ENCODE results near the gene CCDC174. TPM values are rescaled to one million over a fixed set of nuclear protein-coding genes. Genes with fewer than 3 reads are reported as not detected.

CCDC174 gene
- total RNA-seq, 2 experiments from 2014 or later, result 17.5 to 18.5 TPM

- CTCF ChIA-PET, result no interaction called here
- POLR2A ChIA-PET, result no interaction called here
- DNase-seq (no peak), ATAC-seq (no peak)
- Mint-ChIP-seq H3K4me3 (no peak overlapping the region), H3K27me3 (ENCODE audit: low read depth) (peaks cover 16% of the 10 kb centered on the region), H3K36me3 (ENCODE audit: low read depth) (no peaks in the 10 kb centered on the region), H3K27ac (no peak overlapping the region), H3K9me3 (ENCODE audit: insufficient read depth) (no peaks in the 10 kb centered on the region), H3K4me1 (ENCODE audit: low read depth) (no peaks in the 10 kb centered on the region)
Observed at GRCh38 chr3:14689247-14689980, 37.9 kb downstream of the CCDC174 start.

GRCh38 chr3:14691239-14691638, 39.7 kb downstream of the CCDC174 start:
- H3K4me3 Mint-ChIP-seq, result no peak overlapping the region
- no peaks in the 10 kb centered on the region for H3K36me3 Mint-ChIP-seq (ENCODE audit: low read depth)
- H3K4me1 Mint-ChIP-seq (ENCODE audit: low read depth), result no peaks in the 10 kb centered on the region
- H3K27me3 Mint-ChIP-seq (ENCODE audit: low read depth), result peaks cover 16% of the 10 kb centered on the region
- CTCF ChIA-PET, result interaction anchor here (1.4 kb wide), 1 partner anchor 89 kb away, joined by 4 read pairs; no protein-coding TSS in a partner anchor
- POLR2A ChIA-PET, result interaction anchor here (1.1 kb wide), 1 partner anchor 10 kb away, joined by 4 read pairs; no protein-coding TSS in a partner anchor
- ATAC-seq, result no peak
- DNase-seq, result no peak
- H3K27ac Mint-ChIP-seq, result no peak overlapping the region
- no peaks in the 10 kb centered on the region for H3K9me3 Mint-ChIP-seq (ENCODE audit: insufficient read depth)

GRCh38 chr3:14691719-14692118, 40.2 kb downstream of the CCDC174 start:
- DNase-seq, result no peak
- no peaks in the 10 kb centered on the region for H3K9me3 Mint-ChIP-seq (ENCODE audit: insufficient read depth)
- no peak for ATAC-seq
- ChIA-PET CTCF (no interaction called here), POLR2A (no interaction called here)
- H3K27ac Mint-ChIP-seq, result no peak overlapping the region
- no peak overlapping the region for H3K4me3 Mint-ChIP-seq
- H3K36me3 Mint-ChIP-seq (ENCODE audit: low read depth), result no peaks in the 10 kb centered on the region
- peaks cover 16% of the 10 kb centered on the region for H3K27me3 Mint-ChIP-seq (ENCODE audit: low read depth)
- H3K4me1 Mint-ChIP-seq (ENCODE audit: low read depth), result no peaks in the 10 kb centered on the region

- Mint-ChIP-seq H3K4me1 (ENCODE audit: low read depth) (no peaks in the 10 kb centered on the region), H3K36me3 (ENCODE audit: low read depth) (no peaks in the 10 kb centered on the region), H3K27ac (no peak overlapping the region), H3K4me3 (no peak overlapping the region), H3K9me3 (ENCODE audit: insufficient read depth) (no peaks in the 10 kb centered on the region), H3K27me3 (ENCODE audit: low read depth) (peaks cover 10% of the 10 kb centered on the region)
- DNase-seq (no peak), ATAC-seq (no peak)
- POLR2A ChIA-PET, result no interaction called here
- CTCF ChIA-PET, result no interaction called here
Observed at GRCh38 chr3:14698601-14699244, 47.2 kb downstream of the CCDC174 start.

- no peaks in the 10 kb centered on the region for H3K36me3 Mint-ChIP-seq (ENCODE audit: low read depth)
- DNase-seq (no peak), ATAC-seq (no peak)
- H3K27ac Mint-ChIP-seq, result no peak overlapping the region
- H3K27me3 Mint-ChIP-seq (ENCODE audit: low read depth), result peaks cover 3% of the 10 kb centered on the region
- H3K9me3 Mint-ChIP-seq (ENCODE audit: insufficient read depth), result no peaks in the 10 kb centered on the region
- POLR2A ChIA-PET, result no interaction called here
- no peaks in the 10 kb centered on the region for H3K4me1 Mint-ChIP-seq (ENCODE audit: low read depth)
- CTCF ChIA-PET, result no interaction called here
- H3K4me3 Mint-ChIP-seq, result no peak overlapping the region
Observed at GRCh38 chr3:14699643-14700042, 48.1 kb downstream of the CCDC174 start.

- ATAC-seq (no peak), DNase-seq (no peak)
- no peaks in the 10 kb centered on the region for H3K9me3 Mint-ChIP-seq (ENCODE audit: insufficient read depth)
- H3K4me1 Mint-ChIP-seq (ENCODE audit: low read depth), result no peaks in the 10 kb centered on the region
- H3K4me3 Mint-ChIP-seq, result no peak overlapping the region
- H3K36me3 Mint-ChIP-seq (ENCODE audit: low read depth), result no peaks in the 10 kb centered on the region
- POLR2A ChIA-PET, result no interaction called here
- no peak overlapping the region for H3K27ac Mint-ChIP-seq
- CTCF ChIA-PET, result no interaction called here
- peaks cover 3% of the 10 kb centered on the region for H3K27me3 Mint-ChIP-seq (ENCODE audit: low read depth)
Observed at GRCh38 chr3:14700891-14701290, 49.3 kb downstream of the CCDC174 start.

- no peak overlapping the region for H3K27ac Mint-ChIP-seq
- H3K4me3 Mint-ChIP-seq, result no peak overlapping the region
- no peak for ATAC-seq
- no peaks in the 10 kb centered on the region for H3K9me3 Mint-ChIP-seq (ENCODE audit: insufficient read depth)
- POLR2A ChIA-PET, result no interaction called here
- no peaks in the 10 kb centered on the region for H3K4me1 Mint-ChIP-seq (ENCODE audit: low read depth)
- DNase-seq, result no peak
- peaks cover 3% of the 10 kb centered on the region for H3K27me3 Mint-ChIP-seq (ENCODE audit: low read depth)
- no peaks in the 10 kb centered on the region for H3K36me3 Mint-ChIP-seq (ENCODE audit: low read depth)
- CTCF ChIA-PET, result no interaction called here
Observed at GRCh38 chr3:14701676-14702075, 50.1 kb downstream of the CCDC174 start.

- ChIA-PET CTCF (no interaction called here), POLR2A (no interaction called here)
- no peak overlapping the region for H3K4me3 Mint-ChIP-seq
- H3K27me3 Mint-ChIP-seq (ENCODE audit: low read depth), result no peaks in the 10 kb centered on the region
- no peaks in the 10 kb centered on the region for H3K4me1 Mint-ChIP-seq (ENCODE audit: low read depth)
- no peak for ATAC-seq
- no peak overlapping the region for H3K27ac Mint-ChIP-seq
- no peaks in the 10 kb centered on the region for H3K36me3 Mint-ChIP-seq (ENCODE audit: low read depth)
- DNase-seq, result no peak
- no peaks in the 10 kb centered on the region for H3K9me3 Mint-ChIP-seq (ENCODE audit: insufficient read depth)
Observed at GRCh38 chr3:14703128-14703750, 51.7 kb downstream of the CCDC174 start.

GRCh38 chr3:14703791-14704190, 52.2 kb downstream of the CCDC174 start:
- Mint-ChIP-seq H3K36me3 (ENCODE audit: low read depth) (no peaks in the 10 kb centered on the region), H3K4me3 (no peak overlapping the region), H3K4me1 (ENCODE audit: low read depth) (no peaks in the 10 kb centered on the region), H3K27ac (no peak overlapping the region), H3K27me3 (ENCODE audit: low read depth) (no peaks in the 10 kb centered on the region), H3K9me3 (ENCODE audit: insufficient read depth) (no peaks in the 10 kb centered on the region)
- ChIA-PET POLR2A (no interaction called here), CTCF (no interaction called here)
- no peak for ATAC-seq
- DNase-seq, result no peak

- H3K4me1 Mint-ChIP-seq (ENCODE audit: low read depth), result no peaks in the 10 kb centered on the region
- no peaks in the 10 kb centered on the region for H3K9me3 Mint-ChIP-seq (ENCODE audit: insufficient read depth)
- DNase-seq (no peak), ATAC-seq (no peak)
- no peaks in the 10 kb centered on the region for H3K36me3 Mint-ChIP-seq (ENCODE audit: low read depth)
- ChIA-PET CTCF (no interaction called here), POLR2A (no interaction called here)
- no peak overlapping the region for H3K27ac Mint-ChIP-seq
- H3K27me3 Mint-ChIP-seq (ENCODE audit: low read depth), result no peaks in the 10 kb centered on the region
- H3K4me3 Mint-ChIP-seq, result no peak overlapping the region
Observed at GRCh38 chr3:14706096-14706495, 54.5 kb downstream of the CCDC174 start.

GRCh38 chr3:14716591-14716990, 65.0 kb downstream of the CCDC174 start:
- Mint-ChIP-seq H3K36me3 (ENCODE audit: low read depth) (no peaks in the 10 kb centered on the region), H3K4me3 (no peak overlapping the region), H3K9me3 (ENCODE audit: insufficient read depth) (no peaks in the 10 kb centered on the region), H3K27me3 (ENCODE audit: low read depth) (peaks cover 9% of the 10 kb centered on the region), H3K27ac (no peak overlapping the region), H3K4me1 (ENCODE audit: low read depth) (peaks cover 2% of the 10 kb centered on the region)
- DNase-seq, result no peak
- ATAC-seq, result no peak
- POLR2A ChIA-PET, result no interaction called here
- CTCF ChIA-PET, result no interaction called here

- POLR2A ChIA-PET, result no interaction called here
- H3K4me1 Mint-ChIP-seq (ENCODE audit: low read depth), result peaks cover 2% of the 10 kb centered on the region
- H3K36me3 Mint-ChIP-seq (ENCODE audit: low read depth), result no peaks in the 10 kb centered on the region
- H3K9me3 Mint-ChIP-seq (ENCODE audit: insufficient read depth), result no peaks in the 10 kb centered on the region
- CTCF ChIA-PET, result no interaction called here
- H3K27ac Mint-ChIP-seq, result no peak overlapping the region
- no peak for ATAC-seq
- DNase-seq, result no peak
- H3K27me3 Mint-ChIP-seq (ENCODE audit: low read depth), result peaks cover 9% of the 10 kb centered on the region
- H3K4me3 Mint-ChIP-seq, result no peak overlapping the region
Observed at GRCh38 chr3:14717307-14717706, 65.7 kb downstream of the CCDC174 start.

All from activated CD8-positive, alpha-beta T cell treated with anti-CD3 and anti-CD28 coated beads, Interleukin-2, amount 10 ng/mL, durations not matched to agents 7 days and 5 days (primary cell).